Measurements from ENCODE around the gene KIAA0825. TPM values are rescaled to one million over a fixed set of nuclear protein-coding genes. Genes with fewer than 3 reads are reported as not detected.

The KIAA0825 gene
- polyA plus RNA-seq, 3 donors, result 0.56 to 1.3 (median 0.89) TPM

- Mint-ChIP-seq H3K36me3 (no peaks in the 10 kb centered on the region), H3K27me3 (ENCODE audit: low read depth in 3 of 3) (peaks cover 0 to 1% (median 0%) of the 10 kb centered on the region in 3 donors), H3K27ac (no peak overlapping the region), H3K4me1 (no peaks in the 10 kb centered on the region), H3K9me3 (peaks cover 0 to 2% (median 0%) of the 10 kb centered on the region in 7 donors), H3K4me3 (no peak overlapping the region)
- Histone ChIP-seq H3K4me3 (replicated peaks in 1 of 3; ENCODE audit: low read depth in 2 of 3, low read length in 3 of 3) (no peak overlapping the region), H2AFZ (ENCODE audit: insufficient read depth, low read depth, low read length, poor library complexity, severe bottlenecking) (no peak overlapping the region), H3K27me3 (ENCODE audit: control insufficient read depth in 2 of 2, insufficient read depth in 2 of 2, low read length in 2 of 2) (no peaks in the 10 kb centered on the region), H3K27ac (ENCODE audit: low read depth in 1 of 2, low read length in 2 of 2) (no peak overlapping the region), H3K4me2 (replicated peaks; ENCODE audit: extremely low read depth, low read length, poor library complexity, severe bottlenecking) (no peak overlapping the region), H3K9me3 (replicated peaks in 1 of 2; ENCODE audit: control insufficient read depth in 1 of 2, insufficient read depth in 1 of 2, low read length in 2 of 2) (no peaks in the 10 kb centered on the region), H3K79me2 (ENCODE audit: insufficient read depth, low read length) (no peaks in the 10 kb centered on the region), H4K20me1 (ENCODE audit: insufficient read depth, low read length) (no peaks in the 10 kb centered on the region), H3K4me1 (ENCODE audit: control insufficient read depth in 1 of 2, insufficient read depth in 2 of 2, low read length in 2 of 2) (no peaks in the 10 kb centered on the region), H3K36me3 (replicated peaks in 1 of 2; ENCODE audit: control insufficient read depth in 1 of 2, insufficient read depth in 2 of 2, low read length in 2 of 2) (no peaks in the 10 kb centered on the region), H3K9ac (ENCODE audit: insufficient read depth, low read length, poor library complexity, severe bottlenecking) (no peak overlapping the region)
- intact Hi-C loops (cut with micrococcal nuclease), result no loop called here
- WGBS (ENCODE audit: insufficient coverage), result no CpG with 5 or more reads among the region's 1 CpG
- TF ChIP-seq CTCF (IDR thresholded peaks at IDR 0.05), result no peak
- no peak for DNase-seq
Observed at GRCh38 chr5:94385767-94386166, 232.6 kb downstream of the KIAA0825 start.

- TF ChIP-seq CTCF (IDR thresholded peaks at IDR 0.05), result no peak
- peaks cover 0 to 2% (median 0%) of the 10 kb centered on the region in 3 donors for H3K27me3 Mint-ChIP-seq (ENCODE audit: low read depth in 3 of 3)
- WGBS (ENCODE audit: insufficient coverage), result no CpG with 5 or more reads among the region's 1 CpG
- DNase-seq, result no peak
- H3K27ac Mint-ChIP-seq, result no peak overlapping the region
- H3K4me3 ChIP-seq (replicated peaks in 1 of 3; ENCODE audit: low read depth in 2 of 3, low read length in 3 of 3), result no peak overlapping the region
- peaks cover 5% of the 10 kb centered on the region for H3K4me1 Mint-ChIP-seq
- no peaks in the 10 kb centered on the region for H3K36me3 ChIP-seq (replicated peaks in 1 of 2; ENCODE audit: control insufficient read depth in 1 of 2, insufficient read depth in 2 of 2, low read length in 2 of 2)
- intact Hi-C loops (cut with micrococcal nuclease), result no loop called here
- peaks cover 0 to 3% of the 10 kb centered on the region in 2 donors for H3K9me3 ChIP-seq (replicated peaks in 1 of 2; ENCODE audit: control insufficient read depth in 1 of 2, insufficient read depth in 1 of 2, low read length in 2 of 2)
- H3K36me3 Mint-ChIP-seq, result no peaks in the 10 kb centered on the region
- H3K4me3 Mint-ChIP-seq, result no peak overlapping the region
- no peak overlapping the region for H2AFZ ChIP-seq (ENCODE audit: insufficient read depth, low read depth, low read length, poor library complexity, severe bottlenecking)
- H3K79me2 ChIP-seq (ENCODE audit: insufficient read depth, low read length), result no peaks in the 10 kb centered on the region
- H3K4me2 ChIP-seq (replicated peaks; ENCODE audit: extremely low read depth, low read length, poor library complexity, severe bottlenecking), result no peak overlapping the region
- H3K9ac ChIP-seq (ENCODE audit: insufficient read depth, low read length, poor library complexity, severe bottlenecking), result no peak overlapping the region
- peaks cover 0 to 14% (median 1%) of the 10 kb centered on the region in 7 donors for H3K9me3 Mint-ChIP-seq
- H3K4me1 ChIP-seq (ENCODE audit: control insufficient read depth in 1 of 2, insufficient read depth in 2 of 2, low read length in 2 of 2), result peaks cover 0 to 7% of the 10 kb centered on the region in 2 donors
- no peaks in the 10 kb centered on the region for H3K27me3 ChIP-seq (ENCODE audit: control insufficient read depth in 2 of 2, insufficient read depth in 2 of 2, low read length in 2 of 2)
- no peaks in the 10 kb centered on the region for H4K20me1 ChIP-seq (ENCODE audit: insufficient read depth, low read length)
- no peak overlapping the region for H3K27ac ChIP-seq (ENCODE audit: low read depth in 1 of 2, low read length in 2 of 2)
Observed at GRCh38 chr5:94378062-94378461, 240.3 kb downstream of the KIAA0825 start.

All from CD14-positive monocyte (primary cell).